ENCODE results near the gene RAB26.

- TF ChIP-seq EZH2 (IDR thresholded peaks at IDR 0.05), result no peak
- TF ChIP-seq POLR2AphosphoS5 (IDR thresholded peaks at IDR 0.05; ENCODE audit: borderline replicate concordance, low read depth, low read length), result no peak
- no peak for TF ChIP-seq FOXP2 (optimal IDR thresholded peaks at IDR 0.05; ENCODE audit: control extremely low read depth, extremely low read length, insufficient read depth)
Observed at GRCh38 chr16:2154533-2155090, 6.2 kb downstream of the RAB26 start.
